GM23338 (cell line): Measurements from ENCODE around the gene IGSF21. TPM values are rescaled to one million over a fixed set of nuclear protein-coding genes. Genes with fewer than 3 reads are reported as not detected.

Experiments used
- ATAC-seq: fragments of 200-7000 bp; cut with Tn5 transposase; 3 replicates; pipeline ENCODE4 v1.9.1; 2020
- DNase-seq: peaks from one replicate; pipeline ENCODE4 v3.0.0-alpha.2; 2015; ENCODE audit warnings: low spot score
- H2AFZ ChIP-seq: fragments of 200-600 bp; sonication (generic); 2 replicates; pipeline ENCODE4 v1.8.0; 2016; ENCODE audit warnings: antibody characterized with exemption, mild to moderate bottlenecking, moderate library complexity
- H3F3A ChIP-seq: fragments of 200-600 bp; sonication (generic); replicated peaks from 2 replicates; pipeline ENCODE4 v1.8.0; 2017; ENCODE audit warnings: antibody characterized with exemption, mixed run types, low read depth
- H3K27ac ChIP-seq: fragments of 200-600 bp; sonication (generic); 2 replicates; pipeline ENCODE4 v1.6.1; 2016; ENCODE audit warnings: low read depth
- H3K27me3 ChIP-seq: fragments of 200-600 bp; sonication (generic); 2 replicates; pipeline ENCODE4 v1.8.0; 2016; ENCODE audit warnings: mild to moderate bottlenecking, mixed run types, moderate library complexity; ENCODE audit not compliant: insufficient read depth
- H3K36me3 ChIP-seq: fragments of 200-600 bp; sonication (generic); 2 replicates; pipeline ENCODE4 v1.8.0; 2016; ENCODE audit warnings: mild to moderate bottlenecking; ENCODE audit not compliant: insufficient read depth
- H3K4me1 ChIP-seq: fragments of 200-600 bp; sonication (generic); 2 replicates; pipeline ENCODE4 v1.8.0; 2016; ENCODE audit warnings: mild to moderate bottlenecking, moderate library complexity; ENCODE audit not compliant: insufficient read depth
- H3K4me2 ChIP-seq: fragments of 200-600 bp; sonication (generic); 2 replicates; pipeline ENCODE4 v1.7.1; 2017; ENCODE audit warnings: mixed run types
- H3K4me3 ChIP-seq: fragments of 200-600 bp; sonication (generic); 2 replicates; pipeline ENCODE4 v1.6.1; 2016; ENCODE audit warnings: mixed run types
- H3K79me2 ChIP-seq: fragments of 200-600 bp; sonication (generic); replicated peaks from 2 replicates; pipeline ENCODE4 v1.8.0; 2017; ENCODE audit warnings: mild to moderate bottlenecking; ENCODE audit not compliant: insufficient read depth
- H3K9me2 ChIP-seq: fragments of 200-600 bp; sonication (generic); 2 replicates; pipeline ENCODE4 v1.8.0; 2017; ENCODE audit not compliant: insufficient read depth
- H4K20me1 ChIP-seq: fragments of 200-600 bp; sonication (generic); replicated peaks from 2 replicates; pipeline ENCODE4 v1.8.0; 2017; ENCODE audit warnings: mild to moderate bottlenecking; ENCODE audit not compliant: insufficient read depth
- H3K27ac Mint-ChIP-seq: 2 replicates; pipeline ENCODE4 v1.8.0; 2020; ENCODE audit warnings: inconsistent platforms, mild to moderate bottlenecking, moderate library complexity, mixed read lengths
- H3K27me3 Mint-ChIP-seq: 3 replicates; pipeline ENCODE4 v1.8.0; 2022; ENCODE audit warnings: low read depth, mild to moderate bottlenecking, moderate library complexity, mixed read lengths, inconsistent platforms; ENCODE audit not compliant: insufficient read depth, poor library complexity
- H3K36me3 Mint-ChIP-seq: 3 replicates; pipeline ENCODE4 v1.8.0; 2021; ENCODE audit warnings: low read depth, mild to moderate bottlenecking, inconsistent platforms, moderate library complexity, mixed read lengths
- H3K4me1 Mint-ChIP-seq: 3 replicates; pipeline ENCODE4 v1.8.0; 2020; ENCODE audit warnings: mild to moderate bottlenecking, inconsistent platforms, mixed read lengths
- H3K4me3 Mint-ChIP-seq: 3 replicates; pipeline ENCODE4 v1.8.0; 2021; ENCODE audit warnings: moderate library complexity, mild to moderate bottlenecking, inconsistent platforms, mixed read lengths
- H3K9me3 Mint-ChIP-seq: 3 replicates; pipeline ENCODE4 v1.8.0; 2020; ENCODE audit warnings: moderate library complexity, mild to moderate bottlenecking, inconsistent platforms, mixed read lengths
- CREB1 ChIP-seq: fragments of 250-450 bp; sonication (Bioruptor Pico); IDR thresholded peaks from 2 replicates; pipeline ENCODE4 v1.5.0; 2020; ENCODE audit warnings: low read depth, mild to moderate bottlenecking, moderate library complexity
- CTCF ChIP-seq, 2 experiments: fragments of 200-600 bp in 1 of 2; sonication (generic) in 1 of 2; conservative IDR thresholded peaks; 2 replicates each; pipeline versions ENCODE4 v1.5.1 to v1.6.1; 2016 to 2017; ENCODE audit warnings: antibody characterized with exemption in 2 of 2, low read depth in 2 of 2, mild to moderate bottlenecking in 2 of 2, moderate library complexity in 1 of 2
- EZH2 ChIP-seq: fragments of 200-600 bp; sonication (generic); IDR thresholded peaks from one replicate; pipeline ENCODE4 v1.8.0; 2017; ENCODE audit warnings: antibody characterized with exemption, mild to moderate bottlenecking, low read depth; ENCODE audit not compliant: unreplicated experiment
- EZH2phosphoT487 ChIP-seq: fragments of 200-600 bp; sonication (generic); IDR thresholded peaks from one replicate; pipeline ENCODE4 v1.8.1; 2018; ENCODE audit warnings: antibody characterized with exemption; ENCODE audit not compliant: unreplicated experiment
- JUNB ChIP-seq: IDR thresholded peaks from one replicate; pipeline ENCODE4 v1.6.1; 2016; ENCODE audit warnings: antibody characterized with exemption; ENCODE audit not compliant: unreplicated experiment
- NANOG ChIP-seq: IDR thresholded peaks from 2 replicates; pipeline ENCODE4 v1.6.1; 2016; ENCODE audit warnings: antibody characterized with exemption, borderline replicate concordance
- POLR2AphosphoS5 ChIP-seq: IDR thresholded peaks from 2 replicates; pipeline ENCODE4 v1.6.1; 2016; ENCODE audit warnings: antibody characterized with exemption, low read depth
- STAT1 ChIP-seq: IDR thresholded peaks from one replicate; pipeline ENCODE4 v1.6.1; 2016; ENCODE audit warnings: antibody characterized with exemption; ENCODE audit not compliant: unreplicated experiment
- ZNF114 ChIP-seq: fragments of 250-450 bp; sonication (Bioruptor Pico); IDR thresholded peaks from 2 replicates; pipeline ENCODE4 v1.5.0; 2020; ENCODE audit warnings: mild to moderate bottlenecking, moderate library complexity
- ZNF331 ChIP-seq: fragments of 250-450 bp; sonication (Bioruptor Pico); IDR thresholded peaks from 2 replicates; pipeline ENCODE4 v1.5.0; 2020; ENCODE audit warnings: low read depth, mild to moderate bottlenecking, moderate library complexity
- polyA plus RNA-seq: library from polyadenylated mRNA; unstranded; fragments of >200 nt; fragmentation: Nextera tagmentation; extraction: Ambion mirVana; gene quantifications from 2 replicates; pipeline ENCODE4 v1.2.1, GENCODE V29; 2016
- total RNA-seq: library from RNA; depleted of rRNA; stranded (reverse); fragments of >200 nt; shearing (Covaris generic); gene quantifications from 2 replicates; pipeline ENCODE4 v1.2.3, GENCODE V29; 2014
- TF ChIP-seq, protein P1 (sequence below): IDR thresholded peaks from one replicate; pipeline ENCODE4 v1.6.1; 2018; ENCODE audit warnings: antibody characterized with exemption; ENCODE audit not compliant: unreplicated experiment
- TF ChIP-seq, protein P2 (sequence below): fragments of 250-450 bp; sonication (Bioruptor Pico); IDR thresholded peaks from 2 replicates; pipeline ENCODE4 v1.5.0; 2020; ENCODE audit warnings: mild to moderate bottlenecking, moderate library complexity
- TF ChIP-seq, protein P3 (sequence below): IDR thresholded peaks from 2 replicates; pipeline ENCODE4 v1.6.1; 2016; ENCODE audit warnings: antibody characterized with exemption

The IGSF21 gene
- total and polyA plus RNA-seq, 2 experiments from 2014 or later = 15.6 to 15.7 TPM

DNA sequence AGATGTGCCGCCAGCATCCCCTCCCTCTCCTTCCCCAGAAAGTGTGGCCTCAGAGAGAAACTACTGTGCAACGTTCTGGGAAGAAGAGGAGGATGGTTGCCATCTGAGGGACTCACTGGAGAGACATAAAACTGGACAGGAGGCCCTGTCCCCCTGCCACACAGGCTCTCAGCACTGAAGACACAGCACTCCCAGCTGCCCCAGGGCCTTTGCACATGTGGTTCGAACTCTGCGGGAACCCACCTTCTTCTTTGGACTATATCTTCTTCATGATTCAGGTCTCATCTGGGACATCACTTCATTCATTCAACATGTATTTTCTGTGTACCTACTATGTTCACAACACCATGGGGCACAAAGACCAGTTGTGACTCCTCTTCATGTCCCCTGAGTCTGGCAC lies 17.4 kb downstream of the IGSF21 start:
- no peak overlapping the region for H2AFZ ChIP-seq
- peaks cover 5% of the 10 kb centered on the region; the same call in 1 of the 2 replicates for H4K20me1 ChIP-seq
- Mint-ChIP-seq H3K4me3 (no peak overlapping the region), H3K4me1 (peaks cover 29% of the 10 kb centered on the region), H3K27ac (no peak overlapping the region), H3K9me3 (no peaks in the 10 kb centered on the region), H3K27me3 (peaks cover 10% of the 10 kb centered on the region), H3K36me3 (peaks cover 3% of the 10 kb centered on the region; the same call in 2 of the 3 replicates)
- H3K36me3 ChIP-seq = no peaks in the 10 kb centered on the region
- TF ChIP-seq, protein P1, sequence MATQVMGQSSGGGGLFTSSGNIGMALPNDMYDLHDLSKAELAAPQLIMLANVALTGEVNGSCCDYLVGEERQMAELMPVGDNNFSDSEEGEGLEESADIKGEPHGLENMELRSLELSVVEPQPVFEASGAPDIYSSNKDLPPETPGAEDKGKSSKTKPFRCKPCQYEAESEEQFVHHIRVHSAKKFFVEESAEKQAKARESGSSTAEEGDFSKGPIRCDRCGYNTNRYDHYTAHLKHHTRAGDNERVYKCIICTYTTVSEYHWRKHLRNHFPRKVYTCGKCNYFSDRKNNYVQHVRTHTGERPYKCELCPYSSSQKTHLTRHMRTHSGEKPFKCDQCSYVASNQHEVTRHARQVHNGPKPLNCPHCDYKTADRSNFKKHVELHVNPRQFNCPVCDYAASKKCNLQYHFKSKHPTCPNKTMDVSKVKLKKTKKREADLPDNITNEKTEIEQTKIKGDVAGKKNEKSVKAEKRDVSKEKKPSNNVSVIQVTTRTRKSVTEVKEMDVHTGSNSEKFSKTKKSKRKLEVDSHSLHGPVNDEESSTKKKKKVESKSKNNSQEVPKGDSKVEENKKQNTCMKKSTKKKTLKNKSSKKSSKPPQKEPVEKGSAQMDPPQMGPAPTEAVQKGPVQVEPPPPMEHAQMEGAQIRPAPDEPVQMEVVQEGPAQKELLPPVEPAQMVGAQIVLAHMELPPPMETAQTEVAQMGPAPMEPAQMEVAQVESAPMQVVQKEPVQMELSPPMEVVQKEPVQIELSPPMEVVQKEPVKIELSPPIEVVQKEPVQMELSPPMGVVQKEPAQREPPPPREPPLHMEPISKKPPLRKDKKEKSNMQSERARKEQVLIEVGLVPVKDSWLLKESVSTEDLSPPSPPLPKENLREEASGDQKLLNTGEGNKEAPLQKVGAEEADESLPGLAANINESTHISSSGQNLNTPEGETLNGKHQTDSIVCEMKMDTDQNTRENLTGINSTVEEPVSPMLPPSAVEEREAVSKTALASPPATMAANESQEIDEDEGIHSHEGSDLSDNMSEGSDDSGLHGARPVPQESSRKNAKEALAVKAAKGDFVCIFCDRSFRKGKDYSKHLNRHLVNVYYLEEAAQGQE = no peak
- TF ChIP-seq CREB1 (CRISPR knock-in tag) = no peak
- no peak for TF ChIP-seq JUNB
- TF ChIP-seq ZNF114 (CRISPR knock-in tag) = no peak
- TF ChIP-seq, protein P2, sequence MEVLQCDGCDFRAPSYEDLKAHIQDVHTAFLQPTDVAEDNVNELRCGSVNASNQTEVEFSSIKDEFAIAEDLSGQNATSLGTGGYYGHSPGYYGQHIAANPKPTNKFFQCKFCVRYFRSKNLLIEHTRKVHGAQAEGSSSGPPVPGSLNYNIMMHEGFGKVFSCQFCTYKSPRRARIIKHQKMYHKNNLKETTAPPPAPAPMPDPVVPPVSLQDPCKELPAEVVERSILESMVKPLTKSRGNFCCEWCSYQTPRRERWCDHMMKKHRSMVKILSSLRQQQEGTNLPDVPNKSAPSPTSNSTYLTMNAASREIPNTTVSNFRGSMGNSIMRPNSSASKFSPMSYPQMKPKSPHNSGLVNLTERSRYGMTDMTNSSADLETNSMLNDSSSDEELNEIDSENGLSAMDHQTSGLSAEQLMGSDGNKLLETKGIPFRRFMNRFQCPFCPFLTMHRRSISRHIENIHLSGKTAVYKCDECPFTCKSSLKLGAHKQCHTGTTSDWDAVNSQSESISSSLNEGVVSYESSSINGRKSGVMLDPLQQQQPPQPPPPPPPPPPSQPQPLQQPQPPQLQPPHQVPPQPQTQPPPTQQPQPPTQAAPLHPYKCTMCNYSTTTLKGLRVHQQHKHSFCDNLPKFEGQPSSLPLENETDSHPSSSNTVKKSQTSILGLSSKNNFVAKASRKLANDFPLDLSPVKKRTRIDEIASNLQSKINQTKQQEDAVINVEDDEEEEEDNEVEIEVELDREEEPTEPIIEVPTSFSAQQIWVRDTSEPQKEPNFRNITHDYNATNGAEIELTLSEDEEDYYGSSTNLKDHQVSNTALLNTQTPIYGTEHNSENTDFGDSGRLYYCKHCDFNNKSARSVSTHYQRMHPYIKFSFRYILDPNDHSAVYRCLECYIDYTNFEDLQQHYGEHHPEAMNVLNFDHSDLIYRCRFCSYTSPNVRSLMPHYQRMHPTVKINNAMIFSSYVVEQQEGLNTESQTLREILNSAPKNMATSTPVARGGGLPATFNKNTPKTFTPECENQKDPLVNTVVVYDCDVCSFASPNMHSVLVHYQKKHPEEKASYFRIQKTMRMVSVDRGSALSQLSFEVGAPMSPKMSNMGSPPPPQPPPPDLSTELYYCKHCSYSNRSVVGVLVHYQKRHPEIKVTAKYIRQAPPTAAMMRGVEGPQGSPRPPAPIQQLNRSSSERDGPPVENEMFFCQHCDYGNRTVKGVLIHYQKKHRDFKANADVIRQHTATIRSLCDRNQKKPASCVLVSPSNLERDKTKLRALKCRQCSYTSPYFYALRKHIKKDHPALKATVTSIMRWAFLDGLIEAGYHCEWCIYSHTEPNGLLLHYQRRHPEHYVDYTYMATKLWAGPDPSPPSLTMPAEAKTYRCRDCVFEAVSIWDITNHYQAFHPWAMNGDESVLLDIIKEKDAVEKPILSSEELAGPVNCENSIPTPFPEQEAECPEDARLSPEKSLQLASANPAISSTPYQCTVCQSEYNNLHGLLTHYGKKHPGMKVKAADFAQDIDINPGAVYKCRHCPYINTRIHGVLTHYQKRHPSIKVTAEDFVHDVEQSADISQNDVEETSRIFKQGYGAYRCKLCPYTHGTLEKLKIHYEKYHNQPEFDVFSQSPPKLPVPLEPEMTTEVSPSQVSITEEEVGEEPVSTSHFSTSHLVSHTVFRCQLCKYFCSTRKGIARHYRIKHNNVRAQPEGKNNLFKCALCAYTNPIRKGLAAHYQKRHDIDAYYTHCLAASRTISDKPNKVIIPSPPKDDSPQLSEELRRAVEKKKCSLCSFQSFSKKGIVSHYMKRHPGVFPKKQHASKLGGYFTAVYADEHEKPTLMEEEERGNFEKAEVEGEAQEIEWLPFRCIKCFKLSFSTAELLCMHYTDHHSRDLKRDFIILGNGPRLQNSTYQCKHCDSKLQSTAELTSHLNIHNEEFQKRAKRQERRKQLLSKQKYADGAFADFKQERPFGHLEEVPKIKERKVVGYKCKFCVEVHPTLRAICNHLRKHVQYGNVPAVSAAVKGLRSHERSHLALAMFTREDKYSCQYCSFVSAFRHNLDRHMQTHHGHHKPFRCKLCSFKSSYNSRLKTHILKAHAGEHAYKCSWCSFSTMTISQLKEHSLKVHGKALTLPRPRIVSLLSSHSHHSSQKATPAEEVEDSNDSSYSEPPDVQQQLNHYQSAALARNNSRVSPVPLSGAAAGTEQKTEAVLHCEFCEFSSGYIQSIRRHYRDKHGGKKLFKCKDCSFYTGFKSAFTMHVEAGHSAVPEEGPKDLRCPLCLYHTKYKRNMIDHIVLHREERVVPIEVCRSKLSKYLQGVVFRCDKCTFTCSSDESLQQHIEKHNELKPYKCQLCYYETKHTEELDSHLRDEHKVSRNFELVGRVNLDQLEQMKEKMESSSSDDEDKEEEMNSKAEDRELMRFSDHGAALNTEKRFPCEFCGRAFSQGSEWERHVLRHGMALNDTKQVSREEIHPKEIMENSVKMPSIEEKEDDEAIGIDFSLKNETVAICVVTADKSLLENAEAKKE = no peak
- no peak for TF ChIP-seq POLR2AphosphoS5
- no peak for TF ChIP-seq STAT1
- TF ChIP-seq EZH2phosphoT487 = no peak
- no peak for TF ChIP-seq NANOG
- no peak for TF ChIP-seq EZH2
- no peak for TF ChIP-seq ZNF331 (CRISPR knock-in tag)
- TF ChIP-seq CTCF (conservative IDR thresholded peaks at IDR 0.05; ENCODE audit: low read depth in 2 of 2) = no peak
- TF ChIP-seq, protein P3, sequence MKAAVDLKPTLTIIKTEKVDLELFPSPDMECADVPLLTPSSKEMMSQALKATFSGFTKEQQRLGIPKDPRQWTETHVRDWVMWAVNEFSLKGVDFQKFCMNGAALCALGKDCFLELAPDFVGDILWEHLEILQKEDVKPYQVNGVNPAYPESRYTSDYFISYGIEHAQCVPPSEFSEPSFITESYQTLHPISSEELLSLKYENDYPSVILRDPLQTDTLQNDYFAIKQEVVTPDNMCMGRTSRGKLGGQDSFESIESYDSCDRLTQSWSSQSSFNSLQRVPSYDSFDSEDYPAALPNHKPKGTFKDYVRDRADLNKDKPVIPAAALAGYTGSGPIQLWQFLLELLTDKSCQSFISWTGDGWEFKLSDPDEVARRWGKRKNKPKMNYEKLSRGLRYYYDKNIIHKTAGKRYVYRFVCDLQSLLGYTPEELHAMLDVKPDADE = no peak
- peaks cover 8% of the 10 kb centered on the region; the same call in 1 of the 2 replicates for H3K79me2 ChIP-seq
- H3F3A ChIP-seq = no peaks in the 10 kb centered on the region
- no peak overlapping the region for H3K4me3 ChIP-seq
- H3K4me2 ChIP-seq = no peak overlapping the region
- no peaks in the 10 kb centered on the region for H3K27me3 ChIP-seq
- ATAC-seq (no peak), DNase-seq (no peak)
- peaks cover 8% of the 10 kb centered on the region for H3K4me1 ChIP-seq
- peaks cover 4% of the 10 kb centered on the region; the same call in 1 of the 2 replicates for H3K9me2 ChIP-seq
- no peak overlapping the region for H3K27ac ChIP-seq
